Epithelial cell of esophagus (primary cell): ENCODE results near the gene TARBP1.

ENCODE experiments used
- DNase-seq: peaks from one replicate; pipeline ENCODE4 v3.0.0; 2010; ENCODE audit warnings: low read depth
- H3K4me3 ChIP-seq: 2 replicates; pipeline ENCODE4 v1.5.1; 2011; ENCODE audit warnings: mild to moderate bottlenecking, low read length, control low read depth
- CTCF ChIP-seq: IDR thresholded peaks from 2 replicates; pipeline ENCODE4 v1.5.1; 2011; ENCODE audit warnings: low read depth, mild to moderate bottlenecking, low read length, control low read depth, inconsistent platforms; ENCODE audit not compliant: insufficient read depth; ENCODE audit errors: missing control alignments

The TARBP1 gene

DNA sequence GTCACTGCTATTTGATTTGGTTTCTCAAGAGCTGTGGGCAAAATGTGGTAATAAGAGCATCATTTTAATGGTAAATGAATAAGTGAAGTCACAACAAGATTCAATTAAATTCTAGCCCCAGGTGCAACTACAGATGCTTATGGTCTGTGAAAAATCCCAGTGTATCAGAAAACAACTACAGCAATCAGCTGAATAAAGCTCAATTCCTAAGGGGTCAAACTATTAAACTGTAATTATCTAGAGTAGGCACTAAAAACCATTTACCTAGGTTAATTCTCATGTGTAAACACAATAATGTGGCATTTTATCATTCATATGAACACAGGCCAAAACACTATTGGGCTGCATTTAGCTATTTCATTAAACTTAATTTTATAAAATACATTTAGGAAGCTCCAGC is 9.6 kb downstream of the TARBP1 start:
- TF ChIP-seq CTCF: no peak
- no peak for DNase-seq
- H3K4me3 ChIP-seq: no peak overlapping the region

- no peak overlapping the region for H3K4me3 ChIP-seq
- no peak for TF ChIP-seq CTCF
Measured at GRCh38 chr1:234468580-234468979, 10.4 kb downstream of the TARBP1 start.

DNA sequence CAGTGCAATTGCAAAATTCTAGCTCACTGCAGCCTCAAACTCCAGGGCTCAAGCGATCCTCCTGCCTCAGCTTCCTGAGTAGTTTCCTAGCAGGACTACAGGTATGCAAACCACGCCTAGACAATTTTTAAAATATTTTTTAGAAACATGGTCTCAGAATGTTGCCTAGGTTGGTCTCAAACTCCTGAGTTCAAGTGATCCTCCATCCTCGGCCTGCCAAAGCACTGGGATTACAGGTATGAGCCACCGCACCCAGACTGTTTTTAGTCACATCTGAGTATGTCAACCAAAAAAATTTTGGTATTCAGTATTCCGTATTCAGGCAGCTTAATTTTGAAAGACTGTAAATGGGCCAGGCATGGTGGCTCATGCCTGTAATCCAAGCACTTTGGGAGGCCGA is 11.2 kb downstream of the TARBP1 start:
- no peak overlapping the region for H3K4me3 ChIP-seq
- no peak for TF ChIP-seq CTCF
- no peak for DNase-seq

More at GRCh38 chr1:234468580-234468979, 10.4 kb downstream of the TARBP1 start:
- DNase-seq: no peak

DNA sequence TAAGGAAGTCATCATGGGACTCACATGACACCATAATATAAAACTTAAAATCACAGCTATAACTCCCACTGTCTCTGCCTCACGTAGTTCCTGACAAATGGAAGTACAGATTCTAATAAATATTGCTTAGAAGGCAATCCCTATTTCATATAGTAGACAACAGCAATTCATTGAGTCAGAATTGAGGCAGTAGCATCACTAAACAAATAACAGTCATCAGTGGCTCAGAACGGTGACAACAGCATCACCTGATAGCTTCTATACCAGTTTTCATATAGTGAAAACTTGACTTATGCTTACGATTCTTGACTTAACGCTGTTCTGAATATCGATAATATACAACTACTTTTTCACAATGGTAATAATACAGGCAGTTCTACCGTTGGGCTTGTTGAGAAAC is 12.0 kb downstream of the TARBP1 start:
- H3K4me3 ChIP-seq: no peak overlapping the region
- TF ChIP-seq CTCF: no peak
- DNase-seq: no peak

GRCh38 chr1:234463749-234464148 is 15.2 kb downstream of the TARBP1 start:
- no peak for TF ChIP-seq CTCF
- no peak for DNase-seq
- no peak overlapping the region for H3K4me3 ChIP-seq

GRCh38 chr1:234460652-234461051 is 18.3 kb downstream of the TARBP1 start:
- no peak for TF ChIP-seq CTCF
- DNase-seq: no peak
- H3K4me3 ChIP-seq: no peak overlapping the region

DNA sequence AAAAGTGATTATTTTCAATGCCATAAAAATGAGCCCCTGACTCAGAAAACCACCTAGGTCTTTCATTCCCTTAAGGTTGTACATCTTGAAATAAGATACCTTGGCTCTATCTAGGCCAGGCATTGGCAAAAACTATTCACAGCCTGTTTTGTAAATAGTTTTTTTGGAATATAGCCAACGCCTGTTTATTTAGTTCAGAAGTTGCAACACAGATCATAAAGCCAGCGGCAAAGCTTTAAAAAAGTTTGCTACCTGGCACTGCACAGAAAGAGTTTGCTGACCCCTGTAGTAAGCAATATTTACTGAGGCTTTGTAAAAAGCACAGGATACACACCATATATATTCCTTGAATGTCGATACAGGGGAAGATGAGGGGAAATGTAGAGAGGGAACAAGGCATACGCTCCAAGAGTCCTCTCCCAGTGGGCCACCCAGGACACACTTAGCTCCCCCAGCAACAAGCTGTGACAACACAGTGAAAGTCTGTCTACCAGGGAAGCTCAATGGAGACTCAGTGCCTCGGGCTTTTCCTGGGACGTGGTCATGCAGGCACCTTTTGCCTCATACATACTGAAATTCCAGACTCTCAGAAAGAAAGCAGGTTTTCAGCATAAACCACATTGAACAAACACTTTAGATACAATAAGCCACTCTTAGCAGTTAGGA is 20.5 kb downstream of the TARBP1 start:
- H3K4me3 ChIP-seq: no peak overlapping the region
- DNase-seq: peak; percentile 62
- TF ChIP-seq CTCF: no peak
